ENCODE results near the gene DIP2C.

The DIP2C gene

GRCh38 chr10:327889-328852 lies 361.3 kb downstream of the DIP2C start:
- DNase-seq: no peak
- no peaks in the 10 kb centered on the region for H3K9me3 ChIP-seq (ENCODE audit: severe bottlenecking)
- H3K36me3 ChIP-seq: no peaks in the 10 kb centered on the region
- no peak for TF ChIP-seq CTCF (IDR thresholded peaks at IDR 0.05; ENCODE audit: low read depth, low read length)
- H3K4me3 ChIP-seq (ENCODE audit: low read depth, low read length): no peak overlapping the region
- H3K27me3 ChIP-seq (ENCODE audit: insufficient read depth, low read depth, severe bottlenecking): no peaks in the 10 kb centered on the region
- no peak overlapping the region for H3K27ac ChIP-seq

GRCh38 chr10:326894-327635 lies 362.4 kb downstream of the DIP2C start:
- Histone ChIP-seq H3K9me3 (ENCODE audit: severe bottlenecking) (no peaks in the 10 kb centered on the region), H3K36me3 (no peaks in the 10 kb centered on the region), H3K27me3 (ENCODE audit: insufficient read depth, low read depth, severe bottlenecking) (no peaks in the 10 kb centered on the region), H3K4me3 (ENCODE audit: low read depth, low read length) (no peak overlapping the region), H3K27ac (no peak overlapping the region)
- no peak for DNase-seq
- no peak for TF ChIP-seq CTCF (IDR thresholded peaks at IDR 0.05; ENCODE audit: low read depth, low read length)

- H3K27ac ChIP-seq: no peak overlapping the region
- no peak overlapping the region for H3K4me3 ChIP-seq (ENCODE audit: low read depth, low read length)
- no peaks in the 10 kb centered on the region for H3K36me3 ChIP-seq
- no peaks in the 10 kb centered on the region for H3K27me3 ChIP-seq (ENCODE audit: insufficient read depth, low read depth, severe bottlenecking)
- no peak for DNase-seq
- H3K9me3 ChIP-seq (ENCODE audit: severe bottlenecking): no peaks in the 10 kb centered on the region
- TF ChIP-seq CTCF (IDR thresholded peaks at IDR 0.05; ENCODE audit: low read depth, low read length): no peak
These were observed 363.1 kb downstream of the DIP2C start for GRCh38 chr10:326350-326749.

- TF ChIP-seq CTCF (IDR thresholded peaks at IDR 0.05; ENCODE audit: low read depth, low read length): no peak
- H3K27ac ChIP-seq: no peak overlapping the region
- no peaks in the 10 kb centered on the region for H3K27me3 ChIP-seq (ENCODE audit: insufficient read depth, low read depth, severe bottlenecking)
These were observed 364.2 kb downstream of the DIP2C start for GRCh38 chr10:325282-325681.

GRCh38 chr10:324593-324992 lies 364.9 kb downstream of the DIP2C start:
- no peak for TF ChIP-seq CTCF (IDR thresholded peaks at IDR 0.05; ENCODE audit: low read depth, low read length)
- H3K27ac ChIP-seq: no peak overlapping the region
- H3K4me3 ChIP-seq (ENCODE audit: low read depth, low read length): no peak overlapping the region
- DNase-seq: no peak
- no peaks in the 10 kb centered on the region for H3K27me3 ChIP-seq (ENCODE audit: insufficient read depth, low read depth, severe bottlenecking)
- no peaks in the 10 kb centered on the region for H3K9me3 ChIP-seq (ENCODE audit: severe bottlenecking)
- no peaks in the 10 kb centered on the region for H3K36me3 ChIP-seq

More at GRCh38 chr10:325282-325681, 364.2 kb downstream of the DIP2C start:
- DNase-seq: no peak
- H3K36me3 ChIP-seq: no peaks in the 10 kb centered on the region
- no peaks in the 10 kb centered on the region for H3K9me3 ChIP-seq (ENCODE audit: severe bottlenecking)
- H3K4me3 ChIP-seq (ENCODE audit: low read depth, low read length): no peak overlapping the region

All from WERI-Rb-1 (cell line).